Choroid plexus epithelial cell (primary cell): ENCODE results near the gene MYEF2.

Experiments used
- DNase-seq: peaks from one replicate; pipeline ENCODE4 v3.0.0-alpha.2; 2010; ENCODE audit warnings: low read depth
- H3K4me3 ChIP-seq: 2 replicates; pipeline ENCODE4 v1.5.1; 2011; ENCODE audit warnings: low read depth, mild to moderate bottlenecking, control low read depth, low read length, moderate library complexity
- CTCF ChIP-seq: conservative IDR thresholded peaks from 2 replicates; pipeline ENCODE4 v1.5.1; 2011; ENCODE audit warnings: low read depth, mild to moderate bottlenecking, control low read depth, inconsistent platforms, low read length, moderate library complexity

MYEF2 gene

DNA sequence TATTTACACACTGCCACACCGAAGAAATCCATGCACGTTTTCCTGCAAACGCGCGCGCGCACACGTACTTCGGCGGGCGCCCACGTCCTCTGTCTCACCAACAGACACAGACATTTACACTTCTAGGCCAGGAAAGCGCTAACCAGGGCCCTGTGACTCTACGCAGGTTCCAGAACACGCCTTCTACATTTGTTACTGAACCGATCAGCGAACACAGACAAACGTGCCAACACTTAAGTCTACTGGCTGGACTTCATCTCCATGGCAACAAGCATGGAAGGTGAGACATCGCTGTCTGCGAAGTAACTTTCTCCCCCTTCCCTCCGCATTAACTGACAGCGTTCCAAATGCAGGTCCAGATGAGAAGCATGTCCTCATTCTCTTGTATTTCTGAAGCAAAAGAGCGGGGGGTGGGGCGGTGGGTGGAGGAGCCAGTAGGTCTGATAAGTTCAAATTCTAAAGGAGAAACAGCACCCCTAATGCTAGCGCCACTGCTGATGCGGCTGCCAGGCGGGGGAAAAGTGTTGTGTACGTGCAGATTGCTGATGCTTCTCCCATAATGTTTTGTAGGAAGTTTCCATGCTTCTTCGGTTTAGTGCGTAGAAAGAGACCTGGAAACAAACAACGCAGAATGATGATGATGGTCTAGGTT is 13.6 kb upstream of the MYEF2 start, which contains the start of gene CTXN2:
Gene CTXN2, plus strand, starts transcription at position 92 of the 652 bp plus-strand sequence. CDS start 9,636 bp downstream, outside the sequence.
- TF ChIP-seq CTCF, result no peak
- peak; percentile 16 for DNase-seq
- peak within 1 kb of the TSS; percentile 8 for H3K4me3 ChIP-seq

DNA sequence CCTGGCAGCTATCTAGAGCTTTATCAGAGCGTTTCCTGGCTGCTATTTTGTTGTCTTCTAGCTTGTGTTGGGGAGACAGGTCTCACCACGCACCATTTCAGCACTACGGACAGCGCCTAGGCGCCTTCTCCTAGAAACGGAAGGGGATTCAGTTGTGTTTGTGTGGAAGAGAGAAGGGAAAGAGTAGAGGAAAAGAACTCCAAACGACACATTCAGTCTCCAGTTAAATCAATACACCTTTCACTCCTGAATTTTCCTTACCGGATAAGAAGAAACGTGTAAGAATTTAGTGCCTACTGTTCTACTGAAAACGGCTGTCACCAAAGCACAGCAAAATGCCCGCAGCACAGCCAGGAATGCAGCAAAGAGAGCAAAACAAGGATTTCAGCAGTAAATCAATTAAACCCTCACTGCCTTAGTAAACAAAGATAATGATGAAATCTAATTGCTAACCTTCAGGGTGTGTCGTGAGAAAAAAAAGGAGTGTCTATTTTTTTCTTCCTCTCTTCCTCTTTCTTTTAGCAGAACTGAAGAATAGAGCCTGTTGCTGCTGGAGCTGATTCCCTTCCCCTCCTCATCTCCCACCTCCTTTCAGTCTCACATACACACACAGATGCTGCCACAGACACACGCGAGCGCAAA is 13.0 kb upstream of the MYEF2 start:
- peak overlapping the region; percentile 8 for H3K4me3 ChIP-seq
- no peak for TF ChIP-seq CTCF
- DNase-seq, result peak; percentile 79

GRCh38 chr15:48186271-48186670 is 8.2 kb upstream of the MYEF2 start:
- no peak overlapping the region for H3K4me3 ChIP-seq
- no peak for DNase-seq
- no peak for TF ChIP-seq CTCF

GRCh38 chr15:48185529-48185928 is 7.4 kb upstream of the MYEF2 start:
- no peak overlapping the region for H3K4me3 ChIP-seq
- TF ChIP-seq CTCF, result no peak

GRCh38 chr15:48182749-48183148 is 4.7 kb upstream of the MYEF2 start:
- DNase-seq, result no peak
- no peak overlapping the region for H3K4me3 ChIP-seq
- TF ChIP-seq CTCF, result no peak

More at GRCh38 chr15:48185529-48185928, 7.4 kb upstream of the MYEF2 start:
- peak; percentile 24 for DNase-seq

DNA sequence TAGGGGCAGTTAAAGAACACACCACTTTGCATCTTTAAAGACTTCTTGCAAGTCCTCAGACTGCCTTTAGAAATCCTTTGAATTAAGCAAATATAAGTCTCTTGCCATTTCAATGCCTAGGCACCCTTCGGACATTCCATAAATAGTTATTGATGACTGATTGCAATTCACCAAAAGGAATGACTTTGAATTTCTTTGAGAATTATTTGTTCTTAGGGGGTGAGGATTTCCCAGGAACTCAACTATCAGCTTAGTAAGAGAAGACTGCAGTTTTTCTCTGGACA is 495 bp upstream of the MYEF2 start:
- H3K4me3 ChIP-seq, result peak overlapping the region; percentile 66
- DNase-seq, result no peak
- TF ChIP-seq CTCF, result no peak

GRCh38 chr15:48177383-48177765 is 721 bp downstream of the MYEF2 start:
- H3K4me3 ChIP-seq, result peak overlapping the region; percentile 66
- no peak for TF ChIP-seq CTCF
- DNase-seq, result peak; percentile 66
